HEK293T (cell line): ENCODE measurements around the gene ALK.

ENCODE experiments used
- CTCF ChIA-PET: fragments of 350-600 bp; formaldehyde crosslinking; extraction: SDS; loops from one replicate; lab custom pipeline; 2021; ENCODE audit warnings: antibody characterized with exemption, inconsistent platforms; lab: Yijun Ruan, JAX
- POLR2A ChIA-PET: fragments of 350-600 bp; formaldehyde crosslinking; extraction: SDS; loops from one replicate; lab custom pipeline; 2020; ENCODE audit warnings: antibody characterized with exemption, inconsistent platforms; lab: Yijun Ruan, JAX
- DNase-seq: peaks from one replicate; pipeline ENCODE4 v3.0.0; 2012; ENCODE audit warnings: mixed read lengths; ENCODE audit errors: extremely low spot score
- ARNT ChIP-seq: fragments of 450-650 bp; IDR thresholded peaks from 2 replicates; pipeline ENCODE4 v1.6.1; 2017; ENCODE audit warnings: mild to moderate bottlenecking
- BHLHE40 ChIP-seq: fragments of 450-650 bp; IDR thresholded peaks from 2 replicates; pipeline ENCODE4 v1.6.1; 2016; ENCODE audit warnings: mild to moderate bottlenecking, moderate library complexity, borderline replicate concordance
- CTBP1 ChIP-seq: fragments of 450-650 bp; IDR thresholded peaks from 2 replicates; pipeline ENCODE4 v1.6.1; 2016; ENCODE audit warnings: borderline replicate concordance
- ELF4 ChIP-seq: fragments of 450-650 bp; IDR thresholded peaks from 2 replicates; pipeline ENCODE4 v1.6.1; 2017; ENCODE audit warnings: antibody characterized with exemption
- FOXA1 ChIP-seq: fragments of 450-650 bp; IDR thresholded peaks from 2 replicates; pipeline ENCODE4 v1.6.1; 2016; ENCODE audit warnings: mild to moderate bottlenecking
- FOXK2 ChIP-seq: fragments of 450-650 bp; IDR thresholded peaks from 2 replicates; pipeline ENCODE4 v1.6.1; 2016; ENCODE audit warnings: mild to moderate bottlenecking
- FOXM1 ChIP-seq: fragments of 450-650 bp; IDR thresholded peaks from 2 replicates; pipeline ENCODE4 v1.6.1; 2017; ENCODE audit warnings: mild to moderate bottlenecking, borderline replicate concordance
- HDGF ChIP-seq: fragments of 450-650 bp; IDR thresholded peaks from 2 replicates; pipeline ENCODE4 v1.6.1; 2017; ENCODE audit warnings: antibody characterized with exemption, borderline replicate concordance
- L3MBTL2 ChIP-seq: fragments of 450-650 bp; conservative IDR thresholded peaks from 2 replicates; pipeline ENCODE4 v1.6.1; 2016; ENCODE audit warnings: mild to moderate bottlenecking
- LEF1 ChIP-seq: fragments of 450-650 bp; IDR thresholded peaks from 2 replicates; pipeline ENCODE4 v1.6.1; 2017; ENCODE audit warnings: mild to moderate bottlenecking, borderline replicate concordance
- NFRKB ChIP-seq: fragments of 450-650 bp; IDR thresholded peaks from 2 replicates; pipeline ENCODE4 v1.6.1; 2016; ENCODE audit warnings: mild to moderate bottlenecking, moderate library complexity
- PKNOX1 ChIP-seq: fragments of 450-650 bp; IDR thresholded peaks from 2 replicates; pipeline ENCODE4 v1.6.1; 2016
- SP1 ChIP-seq: fragments of 450-650 bp; IDR thresholded peaks from 2 replicates; pipeline ENCODE4 v1.6.1; 2017
- SUZ12 ChIP-seq: fragments of 450-650 bp; IDR thresholded peaks from 2 replicates; pipeline ENCODE4 v1.6.1; 2016; ENCODE audit warnings: mild to moderate bottlenecking
- TARDBP ChIP-seq: fragments of 450-650 bp; IDR thresholded peaks from 2 replicates; pipeline ENCODE4 v1.6.1; 2016
- ZNF384 ChIP-seq: fragments of 450-650 bp; IDR thresholded peaks from 2 replicates; pipeline ENCODE4 v1.6.1; 2016

ALK gene

GRCh38 chr2:29570539-29570938 is 350.8 kb downstream of the ALK start:
- POLR2A ChIA-PET: no interaction called here
- no peak for DNase-seq
- CTCF ChIA-PET: no interaction called here
- no peak for TF ChIP-seq ZNF384
- no peak for TF ChIP-seq ARNT
- TF ChIP-seq BHLHE40: no peak
- TF ChIP-seq L3MBTL2: no peak
- no peak for TF ChIP-seq FOXK2
- no peak for TF ChIP-seq ELF4
- TF ChIP-seq SP1: no peak
- no peak for TF ChIP-seq HDGF
- TF ChIP-seq NFRKB: no peak
- TF ChIP-seq PKNOX1: no peak

- ChIA-PET CTCF (no interaction called here), POLR2A (no interaction called here)
- TF ChIP-seq CTBP1: no peak
- no peak for TF ChIP-seq BHLHE40
- no peak for TF ChIP-seq ZNF384
- no peak for TF ChIP-seq NFRKB
- TF ChIP-seq ELF4: no peak
- no peak for TF ChIP-seq ARNT
- TF ChIP-seq SP1: no peak
- no peak for TF ChIP-seq FOXA1
- TF ChIP-seq FOXM1: no peak
- TF ChIP-seq L3MBTL2: no peak
Measured at GRCh38 chr2:29567906-29568520, 353.4 kb downstream of the ALK start.

GRCh38 chr2:29563697-29564096 is 357.7 kb downstream of the ALK start:
- POLR2A ChIA-PET: no interaction called here
- TF ChIP-seq ZNF384: no peak
- no peak for TF ChIP-seq ELF4
- no peak for TF ChIP-seq TARDBP
- TF ChIP-seq L3MBTL2: no peak
- no peak for TF ChIP-seq BHLHE40
- no peak for TF ChIP-seq ARNT
- no peak for DNase-seq
- CTCF ChIA-PET: no interaction called here

More at GRCh38 chr2:29567906-29568520, 353.4 kb downstream of the ALK start:
- DNase-seq: no peak

- ChIA-PET CTCF (no interaction called here), POLR2A (no interaction called here)
- no peak for DNase-seq
- TF ChIP-seq ELF4 (no peak), NFRKB (no peak), FOXK2 (no peak), LEF1 (no peak), FOXM1 (no peak), PKNOX1 (no peak)
Measured at GRCh38 chr2:29562896-29563295, 358.5 kb downstream of the ALK start.

GRCh38 chr2:29562319-29562718 is 359.1 kb downstream of the ALK start:
- TF ChIP-seq LEF1 (no peak), SP1 (no peak), ELF4 (no peak)
- CTCF ChIA-PET: no interaction called here
- DNase-seq: no peak
- POLR2A ChIA-PET: no interaction called here

- ChIA-PET CTCF (no interaction called here), POLR2A (no interaction called here)
- DNase-seq: no peak
- TF ChIP-seq ELF4 (no peak), HDGF (no peak)
Measured at GRCh38 chr2:29561628-29562027, 359.8 kb downstream of the ALK start.

- POLR2A ChIA-PET: no interaction called here
- no peak for DNase-seq
- TF ChIP-seq BHLHE40 (no peak), ARNT (no peak), ELF4 (no peak), FOXA1 (no peak), HDGF (no peak), SUZ12 (no peak), FOXK2 (no peak), NFRKB (no peak), CTBP1 (no peak), PKNOX1 (no peak), FOXM1 (no peak), SP1 (no peak), ZNF384 (no peak), TARDBP (no peak), L3MBTL2 (no peak), LEF1 (no peak)
- CTCF ChIA-PET: no interaction called here
Measured at GRCh38 chr2:29561181-29561580, 360.2 kb downstream of the ALK start.
